Astrocyte (in vitro differentiated cells and primary cell): ENCODE data around the gene UBE2F.

ENCODE experiments used
- CTCF ChIP-seq: IDR thresholded peaks from 2 replicates; pipeline ENCODE4 v1.5.1; 2011; ENCODE audit warnings: low read depth, mild to moderate bottlenecking, inconsistent platforms, low read length, moderate library complexity; ENCODE audit not compliant: insufficient read depth
- EZH2 ChIP-seq: IDR thresholded peaks from 2 replicates; pipeline ENCODE4 v1.6.1; 2012; ENCODE audit warnings: mild to moderate bottlenecking, low read length, inconsistent platforms; ENCODE audit not compliant: insufficient read depth

DNA sequence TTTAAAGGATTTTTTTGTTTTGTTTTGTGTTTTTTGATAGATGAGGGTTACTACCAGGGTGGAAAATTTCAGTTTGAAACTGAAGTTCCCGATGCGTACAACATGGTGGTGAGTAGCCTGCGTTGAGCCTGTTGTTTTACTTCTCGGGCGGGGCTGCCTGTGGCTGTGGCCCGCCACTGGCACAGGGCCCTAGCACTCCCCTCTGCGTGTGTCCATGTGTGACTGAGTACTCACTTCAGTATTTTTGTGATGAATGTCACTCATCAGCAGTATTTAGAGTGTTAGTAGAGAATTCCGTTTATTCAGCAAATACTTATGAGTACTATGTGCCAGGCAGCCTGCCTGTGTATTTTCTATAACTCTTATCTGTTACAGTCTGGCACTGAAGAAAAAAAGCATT, 49.7 kb downstream of the UBE2F start:
- no peak for TF ChIP-seq CTCF
- TF ChIP-seq EZH2: no peak
